ENCODE data around the gene NDUFA13. TPM values are rescaled to one million over a fixed set of nuclear protein-coding genes. Genes with fewer than 3 reads are reported as not detected.

The NDUFA13 gene
- total RNA-seq, 2 experiments from 2014 or later, result 310 to 323 TPM

DNA sequence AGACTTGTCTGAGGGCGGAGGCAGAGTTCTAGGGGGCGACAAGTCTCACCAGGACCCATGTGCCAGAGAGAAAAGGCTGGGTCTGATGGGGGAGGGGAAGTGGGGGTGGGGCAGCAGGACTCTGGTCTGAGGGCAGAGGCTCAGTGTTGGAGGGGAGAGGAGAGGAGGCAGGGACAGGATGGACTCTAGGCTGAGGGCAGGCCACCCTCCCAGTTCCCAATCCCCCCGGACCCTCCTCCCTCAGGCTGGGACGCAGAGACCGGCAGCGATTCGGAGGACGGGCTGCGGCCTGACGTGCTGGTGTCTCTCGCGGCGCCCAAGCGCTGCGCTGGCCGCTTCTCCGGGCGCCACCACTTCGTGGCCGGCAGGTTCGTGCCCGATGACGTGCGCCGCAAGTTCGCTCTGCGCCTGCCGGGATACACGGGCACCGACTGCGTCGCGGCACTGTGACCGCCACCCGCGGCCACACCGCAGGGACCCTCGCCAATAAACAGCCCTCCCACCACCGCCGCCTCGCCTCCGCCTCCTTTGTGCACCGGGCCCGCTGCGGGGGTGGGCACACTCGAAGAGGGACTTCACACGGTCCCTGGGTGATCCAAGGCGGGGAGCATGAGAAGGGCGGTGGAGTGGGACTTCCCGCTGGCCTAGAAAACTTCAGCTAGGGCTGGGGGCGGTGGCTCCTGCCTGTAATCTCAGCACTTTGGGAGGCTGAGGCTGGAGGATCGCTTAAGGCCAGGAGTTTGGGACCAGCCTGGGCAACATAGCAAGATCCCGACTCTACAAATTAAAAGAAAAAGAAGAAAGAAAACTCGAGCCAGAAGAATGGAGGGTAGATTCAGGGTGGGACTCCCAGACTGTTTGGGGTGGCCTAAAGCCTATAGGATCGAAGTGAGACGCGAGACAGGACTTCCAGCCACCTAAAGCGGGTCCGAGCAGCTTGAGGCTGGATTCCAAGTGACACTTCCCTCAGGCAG, 21.3 kb downstream of the NDUFA13 start:
- DNase-seq, result no peak
- peaks cover 33% of the 10 kb centered on the region for H3K4me1 Mint-ChIP-seq
- intact Hi-C loops (cut with DNase I, micrococcal nuclease), result no loop called here
- H3K36me3 Mint-ChIP-seq (ENCODE audit: low read depth), result peaks cover 3% of the 10 kb centered on the region
- ChIA-PET POLR2A (no interaction called here), CTCF (interaction anchor here (0.6 to 2.1 kb wide), 2 partner anchors 17 to 66 kb away, joined by 4 to 6 read pairs; no protein-coding TSS in a partner anchor)
- ATAC-seq, result no peak
- peak overlapping the region; percentile 59 for H3K27ac Mint-ChIP-seq
- H3K27me3 Mint-ChIP-seq, result peaks cover 9% of the 10 kb centered on the region
- peak overlapping the region; percentile 23 for H3K4me3 Mint-ChIP-seq
- no peaks in the 10 kb centered on the region for H3K9me3 Mint-ChIP-seq (ENCODE audit: low read depth)

DNA sequence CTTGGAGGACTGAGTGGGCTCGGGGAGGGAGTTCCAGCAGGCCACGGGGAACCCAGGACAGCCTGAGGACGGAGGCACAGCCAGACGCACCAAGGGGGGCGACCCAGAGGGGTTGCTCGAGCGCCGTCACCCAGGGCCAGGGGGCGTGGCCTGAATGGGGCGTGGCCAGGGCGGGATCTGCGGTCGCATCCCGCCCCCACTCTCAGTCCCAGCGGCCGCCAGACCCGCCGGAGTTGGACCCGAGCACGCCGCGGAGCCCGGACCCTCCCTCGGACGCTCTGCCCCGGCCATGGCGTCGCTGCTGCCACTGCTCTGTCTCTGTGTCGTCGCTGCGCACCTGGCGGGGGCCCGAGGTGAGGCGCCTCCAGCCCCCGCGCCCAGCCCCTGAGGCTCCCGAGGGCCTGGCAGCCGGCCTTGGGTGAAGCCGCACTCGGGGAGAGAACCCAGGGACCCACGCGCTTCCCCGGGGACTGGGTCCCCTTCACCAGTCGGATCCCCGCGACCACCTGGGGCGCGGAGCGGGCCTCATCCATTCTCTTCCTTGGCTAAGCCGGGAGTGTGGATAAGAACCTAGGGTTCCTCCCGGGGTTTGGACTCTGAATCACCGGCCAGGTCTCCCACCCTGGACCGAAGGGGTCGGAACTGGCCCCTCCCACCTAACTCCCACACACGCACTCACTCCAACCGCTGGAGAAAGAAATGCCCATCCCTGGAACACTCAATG, 22.2 kb downstream of the NDUFA13 start, which contains the start of gene CILP2:
CILP2 (plus strand) TSS at position 205 of the 724 bp plus-strand sequence; CDS start at position 290, 85 bp downstream.
- H3K9me3 Mint-ChIP-seq (ENCODE audit: low read depth), result no peaks in the 10 kb centered on the region
- no peak within 1 kb of the TSS for H3K27ac Mint-ChIP-seq
- peaks cover 3% of the 10 kb centered on the region for H3K36me3 Mint-ChIP-seq (ENCODE audit: low read depth)
- peaks cover 29% of the 10 kb centered on the region for H3K4me1 Mint-ChIP-seq
- CTCF ChIA-PET, result no interaction called here
- intact Hi-C loops (cut with DNase I, micrococcal nuclease), result no loop called here
- H3K27me3 Mint-ChIP-seq, result peaks cover 11% of the 10 kb centered on the region
- ATAC-seq (peak; percentile 9), DNase-seq (peak; percentile 62)
- POLR2A ChIA-PET, result no interaction called here
- H3K4me3 Mint-ChIP-seq, result peak within 1 kb of the TSS; percentile 23

DNA sequence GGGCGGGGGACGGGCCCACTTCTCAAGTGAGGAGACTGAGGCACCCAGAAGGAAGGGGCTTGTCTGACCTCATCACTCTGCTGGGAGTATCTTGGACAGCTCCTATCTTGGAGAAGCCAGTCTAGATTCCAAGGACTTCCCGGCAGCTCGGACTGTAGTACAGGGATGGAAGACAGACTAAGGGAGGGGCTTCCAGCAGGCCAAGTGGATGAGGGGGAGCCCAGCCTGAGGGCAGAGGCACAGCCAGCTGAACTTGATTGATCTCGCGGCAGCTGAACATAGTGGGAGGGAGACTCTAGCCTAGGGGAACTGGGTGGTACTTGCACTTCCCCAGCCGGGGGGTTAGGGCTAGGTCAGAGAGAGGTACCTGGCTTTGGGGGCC, 22.8 kb downstream of the NDUFA13 start:
- Mint-ChIP-seq H3K9me3 (ENCODE audit: low read depth) (no peaks in the 10 kb centered on the region), H3K4me1 (peaks cover 29% of the 10 kb centered on the region), H3K27ac (no peak overlapping the region), H3K27me3 (peaks cover 11% of the 10 kb centered on the region), H3K36me3 (ENCODE audit: low read depth) (peaks cover 3% of the 10 kb centered on the region), H3K4me3 (peak overlapping the region; percentile 2)
- no peak for ATAC-seq
- ChIA-PET CTCF (interaction anchor here (0.6 to 0.9 kb wide), 2 partner anchors 17 to 72 kb away, joined by 3 read pairs; no protein-coding TSS in a partner anchor), POLR2A (interaction anchor here (0.6 kb wide), 1 partner anchor 100 kb away, joined by 3 read pairs; no protein-coding TSS in a partner anchor)
- intact Hi-C loops (cut with DNase I, micrococcal nuclease), result no loop called here
- DNase-seq, result no peak

DNA sequence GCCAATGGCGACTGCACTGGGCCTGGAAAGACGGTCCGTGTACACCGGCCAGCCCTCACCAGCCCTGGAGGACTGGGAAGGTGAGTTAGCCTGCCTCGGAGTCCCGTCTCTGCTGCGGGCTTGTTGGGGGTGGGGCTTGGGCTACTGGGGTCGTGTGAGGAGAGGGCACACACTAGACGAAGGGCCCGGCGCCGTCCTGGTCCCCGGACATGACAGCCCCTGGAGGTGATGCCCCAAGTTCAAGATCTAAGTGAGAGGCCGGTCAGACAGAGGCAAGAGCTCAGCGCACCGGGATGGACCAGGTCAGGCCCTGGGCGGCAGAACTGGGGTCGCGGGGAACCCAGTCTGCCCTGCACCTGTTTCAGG, 23.7 kb downstream of the NDUFA13 start:
- Mint-ChIP-seq H3K4me1 (peaks cover 29% of the 10 kb centered on the region), H3K27ac (no peak overlapping the region), H3K4me3 (no peak overlapping the region), H3K36me3 (ENCODE audit: low read depth) (peaks cover 3% of the 10 kb centered on the region), H3K27me3 (peaks cover 11% of the 10 kb centered on the region), H3K9me3 (ENCODE audit: low read depth) (no peaks in the 10 kb centered on the region)
- ChIA-PET POLR2A (interaction anchor here (0.6 kb wide), 1 partner anchor 99 kb away, joined by 3 read pairs; no protein-coding TSS in a partner anchor), CTCF (interaction anchor here (0.6 to 1.3 kb wide), 3 partner anchors 12 to 337 kb away, joined by 3 read pairs; partner anchors contain the start of gene NR2C2AP)
- intact Hi-C loops (cut with DNase I, micrococcal nuclease), result loop anchor here in 1 of 2 experiments (2.0 kb wide), 1 partner anchor 79 kb away; the partner anchor contains the start of gene PBX4
- no peak for ATAC-seq
- no peak for DNase-seq

DNA sequence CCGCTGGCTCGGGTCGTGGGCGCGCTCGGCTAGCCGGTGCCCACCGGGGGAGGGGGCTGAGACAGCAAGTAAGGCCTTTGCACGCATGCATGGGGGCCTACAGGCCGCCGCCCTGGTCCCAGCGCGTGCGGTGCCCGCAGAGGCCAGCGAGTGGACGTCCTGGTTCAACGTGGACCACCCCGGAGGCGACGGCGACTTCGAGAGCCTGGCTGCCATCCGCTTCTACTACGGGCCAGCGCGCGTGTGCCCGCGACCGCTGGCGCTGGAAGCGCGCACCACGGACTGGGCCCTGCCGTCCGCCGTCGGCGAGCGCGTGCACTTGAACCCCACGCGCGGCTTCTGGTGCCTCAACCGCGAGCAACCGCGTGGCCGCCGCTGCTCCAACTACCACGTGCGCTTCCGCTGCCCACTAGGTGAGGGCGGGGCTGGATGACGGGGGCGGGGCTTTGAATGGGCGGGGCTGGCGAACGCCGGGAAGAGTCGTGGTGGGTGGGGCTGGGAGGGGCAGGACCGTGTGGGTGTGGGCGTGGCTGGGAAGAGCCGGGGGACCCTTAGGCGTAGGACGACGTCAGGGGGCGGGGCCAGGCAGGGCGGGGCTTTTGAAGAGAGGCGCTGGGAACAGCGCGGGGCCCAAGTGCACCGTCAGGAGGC, 24.2 kb downstream of the NDUFA13 start:
- H3K36me3 Mint-ChIP-seq (ENCODE audit: low read depth), result peaks cover 3% of the 10 kb centered on the region
- ATAC-seq (peak; percentile 30), DNase-seq (peak; percentile 91)
- peaks cover 11% of the 10 kb centered on the region for H3K27me3 Mint-ChIP-seq
- ChIA-PET CTCF (interaction anchor here (1.3 to 1.6 kb wide), 2 partner anchors 12 to 13 kb away, joined by 3 to 6 read pairs; no protein-coding TSS in a partner anchor), POLR2A (no interaction called here)
- H3K9me3 Mint-ChIP-seq (ENCODE audit: low read depth), result no peaks in the 10 kb centered on the region
- intact Hi-C loops (cut with DNase I, micrococcal nuclease), result loop anchor here in 1 of 2 experiments (2.0 kb wide), 1 partner anchor 79 kb away; the partner anchor contains the start of gene PBX4
- peaks cover 29% of the 10 kb centered on the region for H3K4me1 Mint-ChIP-seq
- H3K4me3 Mint-ChIP-seq, result peak overlapping the region; percentile 54
- H3K27ac Mint-ChIP-seq, result no peak overlapping the region

DNA sequence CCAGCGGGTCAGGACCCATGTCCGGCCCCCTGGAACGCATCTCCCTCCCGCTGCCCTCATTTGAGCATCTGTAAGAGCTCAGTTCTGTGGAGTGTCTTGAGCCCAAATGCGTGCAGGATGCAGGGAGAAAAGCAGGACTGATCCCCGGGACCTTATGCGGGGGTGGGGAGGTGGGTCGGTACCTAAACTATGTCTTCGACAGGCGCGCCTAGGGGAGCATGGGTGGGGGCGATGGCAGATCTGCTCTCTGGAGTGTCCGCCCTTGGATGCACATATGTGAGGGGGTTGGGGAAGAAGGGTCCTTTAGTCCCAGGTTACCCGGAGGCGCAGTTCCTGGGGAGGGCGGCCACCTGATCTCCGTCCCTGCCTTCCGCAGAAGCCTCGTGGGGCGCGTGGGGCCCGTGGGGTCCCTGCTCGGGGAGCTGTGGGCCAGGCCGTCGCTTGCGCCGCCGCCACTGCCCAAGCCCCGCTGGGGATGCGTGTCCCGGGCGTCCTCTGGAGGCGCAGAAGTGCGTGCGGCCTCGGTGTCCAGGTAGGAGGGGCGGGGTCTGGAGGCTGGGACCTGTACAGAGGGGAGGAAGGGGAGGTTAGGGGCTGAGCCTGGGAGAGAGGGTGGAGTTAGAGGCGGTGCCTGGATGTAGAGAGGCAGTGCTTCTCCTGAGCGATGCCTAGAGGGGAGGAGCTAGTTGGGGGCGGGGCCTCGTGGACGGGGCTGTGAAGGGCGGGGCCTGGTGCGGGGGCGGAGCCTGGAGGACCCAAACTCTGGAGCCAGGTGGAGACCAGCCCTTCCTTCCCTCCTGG, 24.9 kb downstream of the NDUFA13 start:
- Mint-ChIP-seq H3K27ac (no peak overlapping the region), H3K4me1 (peaks cover 29% of the 10 kb centered on the region), H3K4me3 (peak overlapping the region; percentile 54), H3K9me3 (ENCODE audit: low read depth) (no peaks in the 10 kb centered on the region), H3K27me3 (peaks cover 11% of the 10 kb centered on the region), H3K36me3 (ENCODE audit: low read depth) (peaks cover 3% of the 10 kb centered on the region)
- ChIA-PET POLR2A (interaction anchor here (0.6 to 1.0 kb wide), 5 partner anchors 8 to 121 kb away, joined by 3 to 6 read pairs (median 3); no protein-coding TSS in a partner anchor), CTCF (interaction anchor here (0.6 to 1.6 kb wide), 5 partner anchors 8 to 103 kb away, joined by 3 to 6 read pairs (median 4); no protein-coding TSS in a partner anchor)
- DNase-seq (peak; percentile 93), ATAC-seq (peak; percentile 94)
- intact Hi-C loops (cut with DNase I, micrococcal nuclease), result loop anchor here in 1 of 2 experiments (1.0 to 2.0 kb wide), 4 partner anchors 25 to 123 kb away; partner anchors contain the start of genes GMIP, NDUFA13 and PBX4

DNA sequence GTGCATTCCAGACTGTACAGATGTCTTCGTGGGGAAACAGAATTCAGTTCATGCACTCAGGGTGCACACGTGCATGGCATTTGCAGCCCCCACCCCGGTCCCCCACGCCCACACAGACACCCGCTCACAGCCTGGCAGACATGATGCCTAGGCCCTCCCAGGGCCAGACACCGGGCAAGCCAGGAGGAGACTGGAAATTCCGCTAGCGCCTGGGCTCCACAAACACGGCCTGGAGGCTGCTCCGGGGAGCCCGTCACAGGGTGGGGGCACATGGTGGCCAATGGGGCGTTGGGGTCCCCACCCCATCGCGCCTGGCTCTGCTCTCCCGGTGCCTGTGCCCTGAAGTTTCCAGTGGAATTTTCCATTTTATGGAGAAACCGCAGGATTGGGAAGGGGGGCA, 25.6 kb downstream of the NDUFA13 start:
- intact Hi-C loops (cut with DNase I, micrococcal nuclease), result loop anchor here in 1 of 2 experiments (1.0 to 2.0 kb wide), 4 partner anchors 25 to 123 kb away; partner anchors contain the start of genes GMIP, NDUFA13 and PBX4
- H3K4me3 Mint-ChIP-seq, result no peak overlapping the region
- CTCF ChIA-PET, result interaction anchor here (0.6 to 1.6 kb wide), 5 partner anchors 9 to 103 kb away, joined by 3 to 6 read pairs (median 4); no protein-coding TSS in a partner anchor

DNA sequence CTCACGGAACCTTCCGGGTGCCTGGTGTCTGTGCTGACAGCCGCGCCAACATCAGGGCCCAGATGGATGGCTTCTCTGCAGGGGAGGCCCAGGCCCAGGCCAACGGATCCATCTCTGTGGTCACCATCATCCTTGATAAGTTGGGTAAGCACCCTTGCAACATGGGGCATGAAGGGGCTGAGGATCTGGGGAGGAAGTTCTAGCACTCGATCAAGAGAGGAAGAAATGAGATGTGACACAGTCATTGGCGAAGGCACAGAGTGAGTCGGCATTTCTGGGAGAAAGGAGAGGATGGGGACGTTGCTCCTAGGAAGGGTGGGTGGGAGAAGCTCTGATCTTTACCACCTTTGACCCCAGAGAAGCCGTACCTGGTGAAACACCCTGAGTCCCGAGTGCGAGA, 26.5 kb downstream of the NDUFA13 start:
- H3K4me3 Mint-ChIP-seq, result no peak overlapping the region
- peaks cover 27% of the 10 kb centered on the region for H3K4me1 Mint-ChIP-seq
- H3K27me3 Mint-ChIP-seq, result peaks cover 11% of the 10 kb centered on the region
- H3K36me3 Mint-ChIP-seq (ENCODE audit: low read depth), result peaks cover 3% of the 10 kb centered on the region
- POLR2A ChIA-PET, result no interaction called here
- ATAC-seq, result no peak
- intact Hi-C loops (cut with DNase I, micrococcal nuclease), result no loop called here
- H3K9me3 Mint-ChIP-seq (ENCODE audit: low read depth), result no peaks in the 10 kb centered on the region
- H3K27ac Mint-ChIP-seq, result no peak overlapping the region
- DNase-seq, result no peak
- CTCF ChIA-PET, result interaction anchor here (2.0 kb wide), 1 partner anchor 13 kb away, joined by 4 read pairs; no protein-coding TSS in a partner anchor

More for the DNA sequence above, 25.6 kb downstream of the NDUFA13 start:
- no peaks in the 10 kb centered on the region for H3K9me3 Mint-ChIP-seq (ENCODE audit: low read depth)
- no peak for ATAC-seq
- H3K27ac Mint-ChIP-seq, result no peak overlapping the region
- peaks cover 29% of the 10 kb centered on the region for H3K4me1 Mint-ChIP-seq
- peaks cover 11% of the 10 kb centered on the region for H3K27me3 Mint-ChIP-seq
- DNase-seq, result no peak
- POLR2A ChIA-PET, result interaction anchor here (0.6 to 1.0 kb wide), 5 partner anchors 9 to 120 kb away, joined by 3 to 6 read pairs (median 3); no protein-coding TSS in a partner anchor
- H3K36me3 Mint-ChIP-seq (ENCODE audit: low read depth), result peaks cover 3% of the 10 kb centered on the region

DNA sequence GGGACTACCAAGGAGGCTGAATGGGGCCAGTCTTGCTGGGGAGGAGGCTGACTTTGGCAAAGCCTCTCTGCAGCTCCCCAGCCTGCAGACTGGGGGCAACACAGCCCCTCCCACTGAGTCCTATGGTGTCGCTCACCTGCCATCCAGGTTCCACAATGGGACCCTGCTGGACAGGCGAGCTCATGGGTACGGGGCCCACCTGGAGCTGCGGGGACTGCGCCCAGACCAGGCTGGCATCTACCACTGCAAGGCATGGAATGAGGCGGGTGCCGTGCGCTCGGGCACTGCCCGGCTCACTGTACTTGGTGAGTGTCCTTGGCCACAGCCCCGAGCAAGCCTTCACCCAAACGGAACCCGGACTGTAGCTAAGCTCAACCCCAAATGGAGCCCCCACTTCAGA, 27.1 kb downstream of the NDUFA13 start:
- DNase-seq, result no peak
- ATAC-seq, result no peak
- peaks cover 22% of the 10 kb centered on the region for H3K4me1 Mint-ChIP-seq
- ChIA-PET POLR2A (interaction anchor here (0.6 kb wide), 1 partner anchor 321 kb away, joined by 11 read pairs; no protein-coding TSS in a partner anchor), CTCF (interaction anchor here (0.6 to 2.0 kb wide), 2 partner anchors 12 to 27 kb away, joined by 4 read pairs; no protein-coding TSS in a partner anchor)
- peaks cover 7% of the 10 kb centered on the region for H3K27me3 Mint-ChIP-seq
- peaks cover 3% of the 10 kb centered on the region for H3K36me3 Mint-ChIP-seq (ENCODE audit: low read depth)
- intact Hi-C loops (cut with DNase I, micrococcal nuclease), result no loop called here
- H3K4me3 Mint-ChIP-seq, result no peak overlapping the region
- H3K27ac Mint-ChIP-seq, result no peak overlapping the region
- no peaks in the 10 kb centered on the region for H3K9me3 Mint-ChIP-seq (ENCODE audit: low read depth)

All from activated CD4-positive, alpha-beta T cell treated with anti-CD3 and anti-CD28 coated beads for 36 hours (primary cell).